Measurements from ENCODE around the gene RLN1. TPM values are rescaled to one million over a fixed set of nuclear protein-coding genes. Genes with fewer than 3 reads are reported as not detected.

RLN1 gene
- total RNA-seq, 2 donors from 2014 or later, result 0.48 to 0.59 TPM

GRCh38 chr9:5292141-5292540 lies 47.5 kb downstream of the RLN1 start:
- Histone ChIP-seq H3K4me1 (no peaks in the 10 kb centered on the region), H3K9ac (ENCODE audit: low read depth in 2 of 2, low read length in 2 of 2) (no peak overlapping the region), H3K36me3 (no peaks in the 10 kb centered on the region), H3K4me3 (no peak overlapping the region), H3K27me3 (no peaks in the 10 kb centered on the region), H3K27ac (no peak overlapping the region), H3K9me3 (no peaks in the 10 kb centered on the region)
- no peak for TF ChIP-seq CTCF (IDR thresholded peaks at IDR 0.05)
- DNase-seq, result no peak
- intact Hi-C loops (cut with DNase I), result loop anchor here (2.0 kb wide), 1 partner anchor 23 kb away; no protein-coding TSS in a partner anchor

GRCh38 chr9:5288591-5288990 lies 51.1 kb downstream of the RLN1 start:
- Histone ChIP-seq H3K4me3 (no peak overlapping the region), H3K9me3 (no peaks in the 10 kb centered on the region), H3K4me1 (no peaks in the 10 kb centered on the region), H3K27ac (no peak overlapping the region), H3K9ac (ENCODE audit: low read depth in 2 of 2, low read length in 2 of 2) (no peak overlapping the region), H3K27me3 (no peaks in the 10 kb centered on the region), H3K36me3 (no peaks in the 10 kb centered on the region)
- DNase-seq, result no peak
- no peak for TF ChIP-seq CTCF (IDR thresholded peaks at IDR 0.05)
- intact Hi-C loops (cut with DNase I), result no loop called here

GRCh38 chr9:5286262-5286661 lies 53.4 kb downstream of the RLN1 start:
- Histone ChIP-seq H3K36me3 (no peaks in the 10 kb centered on the region), H3K4me3 (no peak overlapping the region), H3K27me3 (no peaks in the 10 kb centered on the region), H3K4me1 (no peaks in the 10 kb centered on the region), H3K27ac (no peak overlapping the region), H3K9me3 (no peaks in the 10 kb centered on the region), H3K9ac (ENCODE audit: low read depth in 2 of 2, low read length in 2 of 2) (no peak overlapping the region)
- no peak for DNase-seq
- TF ChIP-seq CTCF (IDR thresholded peaks at IDR 0.05), result no peak
- intact Hi-C loops (cut with DNase I), result no loop called here

Other genes with a start within 250 kb of the RLN1 start
- not detected for gene INSL6, start 154.2 kb downstream of the RLN1 start, total RNA-seq
- gene INSL4, start 108.5 kb downstream of the RLN1 start, total RNA-seq, result not detected
- under 1 TPM; 0.48 to 0.74 TPM for gene RLN2, start 35.2 kb downstream of the RLN1 start, total RNA-seq
- gene PLGRKT, start 98.0 kb upstream of the RLN1 start, total RNA-seq, result 10 to 100 TPM; 55.9 to 56.2 TPM
- gene CD274, start 110.7 kb upstream of the RLN1 start, total RNA-seq, result 1 to 10 TPM; 1.6 to 2.0 TPM
- gene PDCD1LG2, start 170.7 kb upstream of the RLN1 start, total RNA-seq, result 1 to 10 TPM in 1 of 2 donors, under 1 TPM in 1; 0.15 to 1.0 TPM